Smooth muscle cell (in vitro differentiated cells): ENCODE data around the gene KCTD1. TPM values are rescaled to one million over a fixed set of nuclear protein-coding genes. Genes with fewer than 3 reads are reported as not detected.

Experiments used
- DNase-seq: peaks from one replicate; lab custom pipeline; 2025; ENCODE audit not compliant: unreplicated experiment; lab: John Stamatoyannopoulos, UW
- H2AFZ ChIP-seq: fragments of 200-600 bp; sonication (generic); 2 replicates; pipeline ENCODE4 v1.6.0; 2016; ENCODE audit warnings: antibody characterized with exemption, low read depth, mild to moderate bottlenecking
- H3F3A ChIP-seq: fragments of 200-600 bp; sonication (generic); 2 replicates; pipeline ENCODE4 v1.6.0; 2017; ENCODE audit warnings: antibody characterized with exemption, low read depth
- H3K27ac ChIP-seq: fragments of 200-600 bp; sonication (generic); 2 replicates; pipeline ENCODE4 v1.5.1; 2016; ENCODE audit warnings: low read depth, mild to moderate bottlenecking
- H3K27me3 ChIP-seq: fragments of 200-600 bp; sonication (generic); 2 replicates; pipeline ENCODE4 v1.6.1; 2016; ENCODE audit warnings: low read depth, mild to moderate bottlenecking
- H3K36me3 ChIP-seq: fragments of 200-600 bp; sonication (generic); 2 replicates; pipeline ENCODE4 v1.5.1; 2016; ENCODE audit warnings: low read depth
- H3K4me1 ChIP-seq: fragments of 200-600 bp; sonication (generic); 2 replicates; pipeline ENCODE4 v1.5.1; 2016; ENCODE audit warnings: low read depth
- H3K4me2 ChIP-seq: fragments of 200-600 bp; sonication (generic); 2 replicates; pipeline ENCODE4 v1.6.0; 2016; ENCODE audit warnings: mild to moderate bottlenecking
- H3K4me3 ChIP-seq: fragments of 200-600 bp; sonication (generic); 2 replicates; pipeline ENCODE4 v1.5.1; 2016; ENCODE audit warnings: mild to moderate bottlenecking
- H3K79me2 ChIP-seq: fragments of 200-600 bp; sonication (generic); 2 replicates; pipeline ENCODE4 v1.6.0; 2016; ENCODE audit warnings: low read depth, mild to moderate bottlenecking
- H3K9ac ChIP-seq: fragments of 200-600 bp; sonication (generic); 2 replicates; pipeline ENCODE4 v1.6.0; 2016; ENCODE audit warnings: low read depth
- H3K9me3 ChIP-seq: fragments of 200-600 bp; sonication (generic); replicated peaks from 2 replicates; pipeline ENCODE4 v1.5.1; 2016; ENCODE audit warnings: low read depth
- H4K20me1 ChIP-seq: fragments of 200-600 bp; sonication (generic); 2 replicates; pipeline ENCODE4 v1.6.0; 2016; ENCODE audit warnings: low read depth
- WGBS: methylation state at CpG from one replicate; pipeline ENCODE4 v1.1.7; 2016; ENCODE audit warnings: low lambda C conversion rate; 5-methylcytosine and 5-hydroxymethylcytosine counted together
- polyA plus RNA-seq: library from polyadenylated mRNA; unstranded; fragments of >200 nt; fragmentation: Nextera tagmentation; extraction: Ambion mirVana; gene quantifications from 2 replicates; pipeline ENCODE4 v1.2.1, GENCODE V29; 2016
- total RNA-seq: library from RNA; depleted of rRNA; stranded (reverse); fragments of >200 nt; gene quantifications from 2 replicates; pipeline ENCODE4 v1.2.3, GENCODE V29; 2014
- TF ChIP-seq, protein P1 (sequence below): fragments of 200-600 bp; sonication (generic); IDR thresholded peaks from 2 replicates; pipeline ENCODE4 v1.5.1; 2017; ENCODE audit warnings: borderline replicate concordance, mild to moderate bottlenecking, antibody characterized with exemption; ENCODE audit not compliant: insufficient read depth, poor library complexity, severe bottlenecking

KCTD1 gene
- total and polyA plus RNA-seq, 2 experiments from 2014 or later = 2.3 to 11.4 TPM

GRCh38 chr18:26487437-26487836, 60.9 kb downstream of the KCTD1 start:
- Histone ChIP-seq H3K4me1 (peaks cover under 1% of the 10 kb centered on the region), H3K27ac (peak overlapping the region; percentile 67), H3F3A (no peaks in the 10 kb centered on the region), H2AFZ (no peak overlapping the region), H3K4me3 (no peak overlapping the region), H3K4me2 (no peak overlapping the region), H3K9me3 (no peaks in the 10 kb centered on the region), H3K9ac (peak overlapping the region; percentile 34), H3K36me3 (no peaks in the 10 kb centered on the region), H3K27me3 (no peaks in the 10 kb centered on the region), H3K79me2 (no peaks in the 10 kb centered on the region), H4K20me1 (no peaks in the 10 kb centered on the region)
- DNase-seq = no peak
- WGBS = 79% methylated on average over 7 of the region's 7 CpGs
- TF ChIP-seq, protein P1, sequence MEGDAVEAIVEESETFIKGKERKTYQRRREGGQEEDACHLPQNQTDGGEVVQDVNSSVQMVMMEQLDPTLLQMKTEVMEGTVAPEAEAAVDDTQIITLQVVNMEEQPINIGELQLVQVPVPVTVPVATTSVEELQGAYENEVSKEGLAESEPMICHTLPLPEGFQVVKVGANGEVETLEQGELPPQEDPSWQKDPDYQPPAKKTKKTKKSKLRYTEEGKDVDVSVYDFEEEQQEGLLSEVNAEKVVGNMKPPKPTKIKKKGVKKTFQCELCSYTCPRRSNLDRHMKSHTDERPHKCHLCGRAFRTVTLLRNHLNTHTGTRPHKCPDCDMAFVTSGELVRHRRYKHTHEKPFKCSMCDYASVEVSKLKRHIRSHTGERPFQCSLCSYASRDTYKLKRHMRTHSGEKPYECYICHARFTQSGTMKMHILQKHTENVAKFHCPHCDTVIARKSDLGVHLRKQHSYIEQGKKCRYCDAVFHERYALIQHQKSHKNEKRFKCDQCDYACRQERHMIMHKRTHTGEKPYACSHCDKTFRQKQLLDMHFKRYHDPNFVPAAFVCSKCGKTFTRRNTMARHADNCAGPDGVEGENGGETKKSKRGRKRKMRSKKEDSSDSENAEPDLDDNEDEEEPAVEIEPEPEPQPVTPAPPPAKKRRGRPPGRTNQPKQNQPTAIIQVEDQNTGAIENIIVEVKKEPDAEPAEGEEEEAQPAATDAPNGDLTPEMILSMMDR = no peak

DNA sequence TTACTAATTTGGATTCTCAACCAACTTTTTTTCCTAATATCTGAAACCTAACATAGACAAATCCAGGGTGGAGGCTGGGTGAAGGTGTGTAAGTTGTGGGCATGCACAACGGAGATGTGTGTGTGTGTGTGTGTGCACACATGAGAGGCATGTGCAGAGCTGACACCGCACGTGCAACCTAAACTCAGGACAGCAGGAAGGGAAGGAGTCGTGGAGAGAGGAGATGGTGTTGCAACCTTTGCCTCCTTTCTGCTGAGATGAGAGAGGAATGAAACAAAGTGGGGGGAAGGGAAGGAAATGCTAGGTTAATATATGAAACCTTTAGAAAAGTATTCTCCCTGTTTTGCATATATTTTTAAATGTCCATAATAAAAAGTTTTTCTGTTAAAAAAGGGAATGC, 64.7 kb downstream of the KCTD1 start:
- H4K20me1 ChIP-seq = no peaks in the 10 kb centered on the region
- no peaks in the 10 kb centered on the region for H3K27me3 ChIP-seq
- TF ChIP-seq, protein P1 = no peak
- H3K4me1 ChIP-seq = peaks cover 12% of the 10 kb centered on the region
- no peak overlapping the region for H3K27ac ChIP-seq
- H3K9ac ChIP-seq = no peak overlapping the region
- no peaks in the 10 kb centered on the region for H3K79me2 ChIP-seq
- no peak overlapping the region for H3K4me2 ChIP-seq
- H3F3A ChIP-seq = peaks cover 5% of the 10 kb centered on the region
- WGBS = 92% methylated on average over 4 of the region's 4 CpGs
- H3K4me3 ChIP-seq = no peak overlapping the region
- no peaks in the 10 kb centered on the region for H3K9me3 ChIP-seq
- no peak overlapping the region for H2AFZ ChIP-seq
- DNase-seq = no peak
- no peaks in the 10 kb centered on the region for H3K36me3 ChIP-seq

- TF ChIP-seq, protein P1 = no peak
- Histone ChIP-seq H3K27ac (no peak overlapping the region), H3K9me3 (no peaks in the 10 kb centered on the region), H3K27me3 (no peaks in the 10 kb centered on the region), H3K4me2 (no peak overlapping the region), H3K4me3 (no peak overlapping the region), H3F3A (peaks cover 5% of the 10 kb centered on the region), H3K79me2 (no peaks in the 10 kb centered on the region), H2AFZ (no peak overlapping the region), H3K4me1 (peaks cover 19% of the 10 kb centered on the region), H4K20me1 (no peaks in the 10 kb centered on the region), H3K36me3 (no peaks in the 10 kb centered on the region), H3K9ac (no peak overlapping the region)
- DNase-seq = no peak
- WGBS = 43% methylated on average over 5 of the region's 5 CpGs
These were observed 65.8 kb downstream of the KCTD1 start for GRCh38 chr18:26482569-26482968.
